OCI-M1 (cell line): Measurements from ENCODE around the gene KCNJ12.
"Not testable (repeated sequence)": the region's sequence is repeated elsewhere in the genome, so short reads cannot be mapped to it uniquely, and the experiment has no call there.

Experiments used
- DNase-seq: peaks from one replicate; lab custom pipeline; 2025; lab: John Stamatoyannopoulos, UW

Gene KCNJ12

DNA sequence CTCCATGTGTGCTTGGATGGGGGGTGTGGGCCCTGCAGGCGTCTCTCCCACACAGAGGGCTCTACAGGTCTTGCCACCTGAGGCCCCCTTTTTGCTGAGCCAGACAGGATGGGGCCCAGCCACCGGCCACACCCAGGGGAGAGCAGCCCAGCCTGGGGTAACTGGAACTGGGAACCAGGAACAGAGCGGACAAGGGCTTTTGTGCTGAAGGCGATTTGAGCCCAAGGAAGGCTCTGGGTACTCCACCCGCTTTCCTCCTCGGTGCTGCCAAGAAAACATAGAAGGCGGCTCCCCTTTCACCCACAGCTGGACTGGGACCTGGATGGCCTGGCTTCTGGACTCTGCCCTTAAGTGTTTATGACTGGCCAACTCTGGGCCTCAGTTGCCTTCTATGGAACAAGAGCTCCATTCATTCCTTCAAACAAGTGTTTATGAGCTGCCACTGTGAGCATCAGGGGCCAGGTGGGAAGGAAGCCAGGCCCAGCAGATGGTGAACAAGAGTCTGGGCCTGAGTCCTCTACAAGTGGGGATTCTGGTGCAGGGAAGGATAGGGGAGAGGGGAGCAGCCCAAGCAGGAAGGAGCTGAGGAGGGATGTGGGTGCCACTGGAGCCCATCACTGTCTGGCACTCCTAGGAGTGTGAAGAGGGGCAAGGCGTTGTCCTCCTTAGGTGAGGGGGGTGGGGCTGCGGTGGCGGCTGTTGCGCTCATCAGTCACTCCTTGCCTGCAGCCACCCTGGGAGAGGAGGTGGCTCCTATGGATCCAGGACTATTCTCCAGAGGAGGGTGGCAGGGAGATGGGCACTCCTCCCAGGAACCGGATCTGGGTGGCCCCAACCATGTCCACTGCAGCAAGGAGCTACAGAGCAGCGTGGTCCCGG is 46.4 kb downstream of the KCNJ12 start:
- DNase-seq = not testable (repeated sequence)

- DNase-seq = not testable (repeated sequence)
Measured at GRCh38 chr17:21423190-21423493, 47.0 kb downstream of the KCNJ12 start.

DNA sequence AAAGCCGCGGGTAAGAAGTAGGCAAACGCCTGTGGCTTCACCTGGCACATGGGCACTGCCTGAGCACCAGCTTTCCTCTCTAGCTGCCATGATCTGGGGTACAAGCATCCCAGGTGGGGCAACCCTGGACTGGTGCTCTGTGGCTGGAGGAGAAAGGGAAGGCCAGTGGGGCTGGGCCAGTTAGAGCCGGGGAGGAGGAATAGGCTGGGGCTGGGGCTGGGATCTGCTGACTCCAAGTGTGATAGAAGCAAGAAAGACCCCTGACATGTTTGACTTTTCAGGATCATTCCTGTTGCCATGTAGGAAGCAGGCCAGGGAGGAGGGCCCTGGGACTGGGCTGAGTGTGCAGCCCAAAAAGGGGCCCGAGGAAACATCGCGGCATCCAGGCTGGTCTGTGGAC is 48.5 kb downstream of the KCNJ12 start:
- not testable (repeated sequence) for DNase-seq

DNA sequence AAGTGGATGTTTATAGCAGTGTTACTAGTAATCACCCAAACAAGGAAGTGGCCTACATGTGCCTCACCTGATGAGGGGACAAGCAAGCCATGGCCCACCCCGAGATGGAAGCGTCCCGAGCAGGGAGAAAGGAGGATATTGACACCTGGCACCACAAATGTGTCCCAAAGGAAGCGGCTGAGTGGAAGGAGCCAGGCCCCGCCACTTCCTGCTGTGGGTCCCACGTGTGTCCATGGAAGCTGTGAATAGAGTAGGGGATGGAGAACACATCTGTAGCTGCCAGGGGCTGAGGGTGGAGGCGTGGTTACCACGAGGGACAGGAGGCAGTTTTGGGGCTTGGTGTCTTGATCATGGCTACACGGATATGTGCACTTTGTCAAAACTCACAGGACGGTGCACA is 49.2 kb downstream of the KCNJ12 start:
- DNase-seq = no peak

- no peak for DNase-seq
Measured at GRCh38 chr17:21425736-21426135, 49.6 kb downstream of the KCNJ12 start.

DNA sequence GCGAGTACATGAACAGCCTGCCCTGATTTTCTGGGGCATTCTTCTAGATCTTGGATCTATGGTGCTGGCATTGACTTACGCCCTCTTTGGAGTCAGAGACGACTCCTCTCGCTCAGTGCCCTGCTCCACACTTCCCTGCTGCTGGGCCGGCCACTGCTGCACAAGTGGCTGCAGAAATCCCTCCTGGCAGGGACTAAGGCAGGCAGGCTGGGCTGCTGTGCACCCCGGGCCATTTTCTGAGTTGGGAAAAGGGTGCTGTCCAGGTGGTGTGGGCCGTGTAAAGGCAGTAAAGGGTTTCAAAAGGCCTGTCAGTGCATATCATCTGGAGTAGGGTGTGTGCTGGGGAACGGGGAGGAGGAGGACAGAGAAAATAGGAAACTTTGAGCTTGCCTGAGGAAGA is 50.1 kb downstream of the KCNJ12 start:
- not testable (repeated sequence) for DNase-seq

DNA sequence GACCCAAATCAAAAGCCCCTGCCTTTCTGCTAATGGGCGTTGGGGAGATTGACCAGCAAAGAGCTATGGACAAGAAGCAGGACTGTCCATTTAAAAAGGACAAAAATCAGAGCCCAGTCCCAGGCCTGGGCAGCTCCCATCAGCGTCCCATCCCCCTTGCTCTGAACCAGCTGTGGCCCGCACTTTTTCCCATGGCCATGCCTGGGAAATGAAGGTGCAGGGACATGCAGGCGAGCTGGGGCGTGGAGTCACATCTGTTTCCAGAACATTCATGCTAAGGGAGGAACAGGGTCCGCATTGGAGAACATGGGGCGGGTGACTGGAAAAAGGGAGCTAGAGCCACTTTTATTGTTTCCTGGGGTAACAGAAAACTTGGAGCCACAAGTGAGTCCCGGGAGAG is 50.7 kb downstream of the KCNJ12 start:
- not testable (repeated sequence) for DNase-seq

DNA sequence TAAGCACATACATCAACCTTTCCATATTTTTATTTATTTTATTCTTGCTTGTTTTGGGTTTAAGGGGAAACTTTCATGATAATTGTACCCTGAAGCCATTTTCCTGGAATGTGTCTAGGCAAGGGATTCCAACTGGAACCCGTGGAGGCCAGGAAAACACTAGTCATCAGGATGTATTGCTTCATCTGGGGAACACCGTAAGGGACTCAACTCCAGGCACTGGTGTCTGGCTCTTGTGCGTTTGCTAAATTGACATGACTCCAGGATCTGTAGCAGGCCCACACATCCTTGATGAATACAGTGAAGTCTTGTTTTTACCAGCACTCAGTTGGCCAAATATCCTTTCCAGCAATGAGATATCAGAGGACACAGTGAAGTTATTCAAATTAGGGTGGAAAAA is 51.6 kb downstream of the KCNJ12 start:
- not testable (repeated sequence) for DNase-seq

DNA sequence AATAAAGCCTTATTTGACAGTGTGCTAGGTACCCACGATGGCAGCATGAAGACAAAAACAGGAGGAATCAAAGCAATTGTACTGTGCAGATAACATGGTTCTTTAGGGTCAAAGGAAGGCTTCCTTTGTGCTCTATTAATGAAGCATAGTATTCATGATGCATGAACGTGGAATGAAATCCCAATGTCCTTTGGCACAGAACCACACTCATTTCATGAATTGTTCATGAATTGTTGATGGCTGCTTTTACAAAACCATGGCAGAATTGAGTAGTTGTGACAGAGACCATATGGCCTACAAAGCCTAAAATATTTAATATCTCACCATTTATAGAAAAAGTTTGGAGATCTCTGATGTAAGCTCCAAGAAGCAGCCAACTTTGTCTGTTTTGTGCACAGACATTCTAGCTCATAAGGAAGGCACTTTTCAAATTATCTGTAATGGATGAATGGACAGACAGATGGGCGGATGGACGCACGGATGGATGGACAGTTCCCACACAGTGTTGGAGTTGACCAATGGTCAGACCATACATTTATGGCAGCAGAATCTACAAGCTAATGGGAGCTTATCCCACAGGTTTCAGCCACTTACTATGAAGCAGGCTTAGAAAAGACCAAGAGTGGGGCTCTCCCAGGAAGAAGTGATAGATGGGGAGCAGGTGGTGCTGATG is 52.7 kb downstream of the KCNJ12 start:
- DNase-seq = not testable (repeated sequence)

DNA sequence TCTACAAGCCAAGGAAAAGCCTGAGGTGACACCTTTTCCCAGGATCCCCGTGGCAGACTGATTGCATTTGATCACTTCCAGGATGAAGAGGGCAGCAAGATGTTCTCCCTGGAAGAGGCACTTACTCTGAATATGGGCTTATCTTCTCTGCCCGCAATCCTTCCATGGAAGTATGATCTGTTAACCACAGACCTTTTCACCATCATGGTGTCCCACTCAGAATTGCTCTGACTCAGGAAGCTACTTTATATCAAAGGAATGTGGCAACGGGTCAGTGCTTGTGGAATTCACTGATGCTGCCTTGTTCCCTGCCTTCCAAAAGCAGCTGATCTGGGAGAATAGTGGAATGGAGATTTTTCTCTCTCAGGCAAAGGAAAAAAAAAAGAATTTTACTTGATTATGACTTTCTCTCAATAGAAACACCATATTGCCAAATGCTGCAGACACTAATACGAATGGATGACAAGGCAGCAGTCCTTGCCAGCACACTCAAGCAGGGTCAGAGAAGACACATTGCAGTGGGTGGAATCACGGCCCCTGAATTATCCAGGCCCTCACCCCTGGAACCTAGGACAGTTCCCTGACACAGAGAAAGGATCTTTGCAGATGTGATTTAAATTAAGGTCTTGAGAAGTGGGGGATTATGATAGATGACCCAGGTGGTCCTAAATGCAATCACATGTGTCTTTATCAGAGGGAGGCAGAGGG is 53.9 kb downstream of the KCNJ12 start:
- not testable (repeated sequence) for DNase-seq

GRCh38 chr17:21433971-21434370 is 57.8 kb downstream of the KCNJ12 start:
- not testable (repeated sequence) for DNase-seq

DNA sequence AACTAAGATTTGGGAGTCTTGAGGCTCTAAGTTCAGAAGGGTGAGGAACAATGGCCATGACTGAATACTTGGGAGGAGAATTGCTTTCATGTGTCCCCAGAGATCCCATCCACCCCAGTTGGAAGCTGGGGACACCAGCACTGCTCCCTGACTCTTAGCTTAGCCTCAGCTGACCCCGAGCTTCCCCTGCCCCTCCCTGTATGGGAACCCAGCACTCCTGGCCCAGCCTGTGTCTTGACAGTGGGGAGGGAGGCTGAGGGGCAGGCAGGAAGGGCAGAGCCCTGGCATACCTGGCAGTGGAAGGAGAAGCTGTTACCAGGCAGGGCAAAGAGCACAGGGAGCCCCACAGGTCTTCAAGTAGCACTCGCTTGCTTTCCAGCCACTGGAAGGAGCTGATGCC is 58.8 kb downstream of the KCNJ12 start:
- not testable (repeated sequence) for DNase-seq

DNA sequence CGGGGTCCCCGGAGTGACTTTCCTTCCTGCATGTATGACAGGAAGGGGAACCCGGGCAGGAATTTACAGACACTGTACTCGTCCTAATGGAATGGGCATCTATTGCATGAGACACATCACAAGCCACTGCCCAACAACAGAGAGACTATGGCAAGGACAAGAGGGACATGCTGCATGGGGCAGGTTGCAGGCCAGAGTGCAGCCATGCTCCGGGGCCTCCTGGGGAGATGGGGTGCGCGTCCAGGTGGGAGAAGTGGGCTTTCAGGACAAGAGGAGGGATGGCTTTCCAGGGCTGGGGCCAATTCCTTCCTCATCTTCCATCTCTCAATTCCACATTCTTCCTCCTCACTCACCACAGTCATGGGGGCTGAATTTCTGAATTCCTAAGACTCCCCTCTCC is 60.3 kb downstream of the KCNJ12 start:
- DNase-seq = not testable (repeated sequence)

DNA sequence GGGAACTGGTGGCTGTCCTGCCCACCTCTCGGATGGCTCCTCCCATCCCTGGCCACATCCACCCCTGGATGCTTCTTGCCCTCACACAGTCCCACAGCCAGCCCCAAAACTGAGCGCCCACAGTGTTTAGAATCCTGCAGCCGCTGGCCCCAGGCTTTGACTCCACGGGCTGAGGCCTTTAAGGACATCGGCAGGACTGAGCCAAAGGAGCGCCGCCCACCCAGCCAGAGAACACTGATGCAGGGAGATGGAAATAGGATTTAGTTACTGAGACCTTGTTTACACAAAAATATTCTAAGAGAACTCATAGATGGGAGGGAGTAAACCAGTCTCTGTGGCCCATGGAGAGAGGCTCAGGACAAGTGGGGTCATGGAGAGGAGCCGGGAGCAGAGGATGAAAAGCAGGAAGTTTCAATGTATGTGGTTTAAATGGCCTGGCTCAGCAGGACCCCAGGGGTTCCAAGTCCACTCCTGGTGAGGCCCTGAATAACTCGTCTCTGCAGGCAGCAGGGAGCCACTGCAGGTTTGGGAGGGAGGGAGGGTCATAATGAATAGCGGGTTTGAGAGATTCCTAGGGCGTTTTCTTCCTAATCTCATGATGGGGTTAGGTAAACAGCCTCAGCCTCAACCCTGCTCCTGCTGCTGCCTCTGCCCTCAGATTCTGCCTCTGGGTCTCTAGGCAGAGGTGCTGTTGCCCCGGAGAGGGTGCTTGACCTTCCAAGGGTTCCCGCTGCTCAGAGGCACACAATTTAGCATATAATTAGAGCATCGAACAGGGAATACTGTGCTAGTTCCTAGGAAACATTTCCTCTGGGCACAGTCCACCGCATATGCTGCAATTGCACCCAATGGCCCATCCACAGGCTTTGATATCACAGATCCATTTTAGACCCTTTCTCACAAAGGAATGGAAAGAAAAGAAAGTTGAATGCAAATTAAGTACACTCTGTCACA is 61.0 kb downstream of the KCNJ12 start:
- DNase-seq = not testable (repeated sequence)

DNA sequence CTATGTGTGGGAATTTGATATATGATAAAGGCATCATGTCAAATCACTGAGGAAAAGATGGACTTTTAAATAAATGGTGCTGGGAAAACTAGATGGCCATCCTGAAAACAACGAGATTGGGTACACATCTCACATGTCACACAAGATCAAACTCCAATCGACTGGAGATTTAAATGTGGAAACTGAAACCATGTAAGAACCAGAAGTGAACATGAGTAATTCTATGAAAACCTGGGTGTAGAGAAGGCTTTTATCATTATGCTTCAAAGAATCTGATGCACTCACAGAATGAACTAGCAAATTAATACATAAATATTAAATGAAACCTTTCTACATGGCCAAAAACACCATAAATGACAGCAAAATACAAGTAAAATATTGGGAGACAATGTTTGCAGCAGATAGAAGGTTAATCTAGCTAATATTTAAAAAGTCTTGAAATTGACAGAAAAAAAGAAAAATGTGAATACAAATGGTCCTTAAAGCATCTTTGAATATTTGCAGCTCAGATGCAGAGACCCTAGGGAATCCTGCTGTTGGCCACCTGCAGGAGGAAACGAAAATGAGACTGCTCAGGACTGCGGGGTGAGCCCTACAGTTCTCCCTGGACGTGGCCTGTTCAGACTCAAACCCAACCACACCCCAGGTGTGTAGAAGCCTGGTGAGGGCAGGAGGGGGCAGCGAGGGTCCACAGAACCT is 62.3 kb downstream of the KCNJ12 start:
- not testable (repeated sequence) for DNase-seq

DNA sequence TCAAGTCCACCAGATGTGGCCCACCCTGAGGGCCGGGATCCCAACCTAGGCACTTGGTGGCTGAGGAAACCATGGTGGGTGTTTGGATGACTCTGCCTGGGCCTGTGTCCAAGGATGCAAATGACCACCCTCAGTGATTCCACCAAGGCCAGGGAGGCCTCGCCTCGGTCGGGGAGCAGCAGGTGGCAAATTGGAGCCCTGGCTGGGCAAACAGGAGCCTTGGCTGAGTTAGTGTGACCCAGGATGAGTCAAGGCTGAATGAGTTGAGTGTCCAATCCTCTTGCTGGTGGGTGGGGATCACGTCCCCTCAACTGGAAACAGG is 62.8 kb downstream of the KCNJ12 start:
- DNase-seq = not testable (repeated sequence)

GRCh38 chr17:21445091-21445650 is 69.0 kb downstream of the KCNJ12 start:
- no peak for DNase-seq

DNA sequence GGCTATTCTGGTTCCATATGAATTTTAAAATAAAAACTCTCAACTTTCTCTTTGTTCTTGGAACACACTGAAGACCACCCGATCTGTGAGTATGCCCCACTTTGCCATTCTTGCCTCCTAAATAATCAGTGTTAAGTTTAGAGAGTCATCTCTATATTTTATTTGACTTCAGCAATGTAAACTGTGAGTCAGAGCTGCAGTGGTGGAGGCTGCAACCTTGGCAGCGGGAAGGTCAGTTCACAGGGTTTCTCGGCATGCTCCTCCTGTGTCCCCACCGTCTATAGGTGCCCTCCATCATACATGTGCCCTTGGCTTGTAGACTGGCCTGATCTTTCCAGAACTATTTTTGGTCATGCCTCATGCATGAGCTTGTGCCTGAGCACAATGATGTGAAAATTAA is 71.4 kb downstream of the KCNJ12 start:
- not testable (repeated sequence) for DNase-seq

DNA sequence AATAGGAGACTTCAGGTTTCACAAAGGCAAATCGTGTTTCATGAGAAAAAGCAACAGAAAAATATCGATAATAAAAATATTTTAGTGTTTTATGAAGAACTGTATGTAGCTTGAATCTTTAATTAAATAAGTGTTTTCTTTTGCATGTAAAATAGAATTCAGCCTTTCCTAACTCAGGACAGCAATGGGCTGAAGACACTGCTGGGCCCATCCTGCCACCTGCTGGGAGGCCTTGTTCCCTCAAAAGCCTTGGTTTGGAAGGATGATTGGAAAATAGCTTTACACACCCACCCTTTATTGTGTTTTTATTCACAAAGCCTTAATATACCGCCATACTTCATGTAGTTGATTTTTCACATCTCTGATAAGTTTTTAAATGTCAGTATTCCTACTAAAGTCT is 73.7 kb downstream of the KCNJ12 start:
- DNase-seq = not testable (repeated sequence)

DNA sequence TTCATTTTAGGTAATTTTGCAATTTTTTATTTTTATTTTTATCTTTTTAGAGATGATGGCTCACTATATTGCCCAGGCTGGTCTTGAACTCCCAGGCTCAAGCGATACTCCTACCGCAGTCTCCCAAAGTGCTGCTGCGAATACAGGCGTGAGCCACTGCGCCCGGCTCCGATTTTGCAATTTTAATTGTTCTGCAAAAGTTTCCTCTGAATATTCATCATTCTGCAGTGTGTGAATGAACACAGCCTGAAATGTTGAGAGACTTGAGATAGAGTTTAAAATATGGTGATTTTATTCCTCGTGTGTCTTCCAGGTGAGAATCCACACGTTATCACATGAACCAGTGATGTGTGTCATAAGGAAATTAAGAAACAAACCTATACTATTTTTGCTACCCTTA is 75.8 kb downstream of the KCNJ12 start:
- no peak for DNase-seq
